NCI-H146 treated with DMSO at 0.1 percent for 48 hours (cell line): ENCODE measurements around the gene AP1S1.
A peak's percentile ranks its signal among the peaks of the same experiment; 100 is the strongest.
"Not testable (repeated sequence)": the region's sequence is repeated elsewhere in the genome, so short reads cannot be mapped to it uniquely, and the experiment has no call there.

Experiments
- DNase-seq: peaks from one replicate; lab custom pipeline; 2025; ENCODE audit not compliant: unreplicated experiment; lab: John Stamatoyannopoulos, UW

The AP1S1 gene

DNA sequence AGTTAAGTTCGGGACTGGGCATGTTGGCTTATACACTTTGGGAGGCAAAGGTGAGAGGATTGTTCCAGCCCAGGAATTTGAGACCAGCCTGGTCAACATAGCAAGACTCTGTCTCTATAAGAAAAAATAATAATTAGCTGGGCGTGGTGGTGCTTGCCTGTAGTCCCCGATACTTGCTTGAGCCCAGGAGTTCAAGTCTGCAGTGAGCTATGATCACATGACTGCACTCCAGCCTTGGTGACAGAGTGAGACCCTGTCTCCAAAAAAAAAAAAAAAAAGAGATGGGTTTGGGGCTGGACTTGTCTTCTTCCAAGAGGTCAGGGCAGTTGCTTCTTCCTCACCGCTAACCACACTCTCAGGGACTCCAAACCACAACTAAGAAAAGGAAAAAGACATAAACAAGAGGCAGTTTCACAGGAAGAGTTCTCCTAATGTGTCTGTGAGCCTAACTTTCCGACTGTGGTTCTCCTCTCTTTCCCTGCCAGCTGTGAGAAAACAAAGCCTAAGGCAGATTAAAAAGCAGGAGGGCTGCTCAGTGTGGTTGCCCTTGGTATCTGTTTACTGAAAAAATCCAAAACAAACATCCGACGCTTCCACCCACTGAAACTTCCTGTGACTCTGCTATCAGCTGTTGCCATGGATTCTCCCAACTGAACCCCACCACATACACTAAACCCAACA is 29.8 kb upstream of the AP1S1 start:
- no peak for DNase-seq

DNA sequence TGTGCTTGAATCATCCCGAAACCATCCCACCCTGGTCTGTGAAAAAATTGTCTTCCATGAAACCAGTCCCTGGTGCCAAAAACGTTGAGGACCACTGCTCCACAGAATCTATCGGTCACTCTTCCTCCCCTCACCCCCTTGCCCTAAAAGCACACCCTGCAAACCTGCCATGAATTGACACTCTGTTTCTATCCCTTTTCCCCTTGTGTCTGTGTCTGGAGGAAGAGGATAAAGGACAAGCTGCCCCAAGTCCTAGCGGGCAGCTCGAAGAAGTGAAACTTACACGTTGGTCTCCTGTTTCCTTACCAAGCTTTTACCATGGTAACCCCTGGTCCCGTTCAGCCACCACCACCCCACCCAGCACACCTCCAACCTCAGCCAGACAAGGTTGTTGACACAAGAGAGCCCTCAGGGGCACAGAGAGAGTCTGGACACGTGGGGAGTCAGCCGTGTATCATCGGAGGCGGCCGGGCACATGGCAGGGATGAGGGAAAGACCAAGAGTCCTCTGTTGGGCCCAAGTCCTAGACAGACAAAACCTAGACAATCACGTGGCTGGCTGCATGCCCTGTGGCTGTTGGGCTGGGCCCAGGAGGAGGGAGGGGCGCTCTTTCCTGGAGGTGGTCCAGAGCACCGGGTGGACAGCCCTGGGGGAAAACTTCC is 28.2 kb upstream of the AP1S1 start:
- no peak for DNase-seq

DNA sequence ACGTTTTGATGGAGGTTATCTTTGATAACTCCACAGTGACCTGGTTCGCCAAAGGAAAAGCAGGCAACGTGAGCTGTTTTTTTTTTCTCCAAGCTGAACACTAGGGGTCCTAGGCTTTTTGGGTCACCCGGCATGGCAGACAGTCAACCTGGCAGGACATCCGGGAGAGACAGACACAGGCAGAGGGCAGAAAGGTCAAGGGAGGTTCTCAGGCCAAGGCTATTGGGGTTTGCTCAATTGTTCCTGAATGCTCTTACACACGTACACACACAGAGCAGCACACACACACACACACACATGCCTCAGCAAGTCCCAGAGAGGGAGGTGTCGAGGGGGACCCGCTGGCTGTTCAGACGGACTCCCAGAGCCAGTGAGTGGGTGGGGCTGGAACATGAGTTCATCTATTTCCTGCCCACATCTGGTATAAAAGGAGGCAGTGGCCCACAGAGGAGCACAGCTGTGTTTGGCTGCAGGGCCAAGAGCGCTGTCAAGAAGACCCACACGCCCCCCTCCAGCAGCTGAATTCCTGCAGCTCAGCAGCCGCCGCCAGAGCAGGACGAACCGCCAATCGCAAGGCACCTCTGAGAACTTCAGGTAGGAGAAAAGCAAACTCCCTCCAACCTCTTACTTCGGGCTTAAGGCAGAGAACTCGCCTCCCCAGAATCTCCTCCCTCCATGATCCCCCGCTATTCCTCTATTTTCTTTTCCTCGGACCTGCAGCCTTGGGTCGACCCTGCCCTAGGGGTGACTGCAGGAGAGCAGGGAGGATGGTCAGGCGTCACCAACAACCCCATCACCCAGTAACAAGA is 27.4 kb upstream of the AP1S1 start, which contains the start of gene SERPINE1:
Gene SERPINE1 (plus strand): TSS at position 454 of the 809 bp plus-strand sequence. CDS start 1,290 bp downstream, outside the sequence.
- no peak for DNase-seq

DNA sequence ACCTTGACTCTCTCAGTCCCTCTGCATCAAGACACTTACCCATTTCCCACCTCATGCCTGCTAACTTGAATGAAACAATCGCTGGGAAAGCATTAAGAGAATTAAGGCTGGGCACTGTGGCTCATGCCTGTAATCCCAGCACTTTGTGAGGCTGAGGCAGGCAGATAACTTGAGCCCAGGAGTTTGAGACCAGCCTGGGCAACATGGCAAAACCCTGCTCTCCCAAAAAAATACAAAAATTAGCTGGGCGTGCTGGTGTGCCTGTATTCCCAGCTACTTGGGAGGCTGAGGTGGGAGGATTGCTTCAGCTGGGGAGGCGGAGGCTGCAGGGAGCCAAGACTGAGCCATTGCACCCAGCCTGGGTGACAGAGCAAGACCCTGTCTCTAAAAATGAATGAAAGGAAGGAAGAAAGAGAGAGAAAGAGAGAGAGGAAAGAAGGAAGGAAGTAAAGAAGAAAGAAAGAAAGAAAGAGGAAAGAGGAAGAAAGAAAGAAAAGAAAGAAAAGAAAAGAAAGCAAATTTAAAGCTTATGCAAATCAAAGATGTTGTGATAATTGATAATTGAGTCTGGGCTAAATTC is 26.7 kb upstream of the AP1S1 start:
- DNase-seq = no peak

DNA sequence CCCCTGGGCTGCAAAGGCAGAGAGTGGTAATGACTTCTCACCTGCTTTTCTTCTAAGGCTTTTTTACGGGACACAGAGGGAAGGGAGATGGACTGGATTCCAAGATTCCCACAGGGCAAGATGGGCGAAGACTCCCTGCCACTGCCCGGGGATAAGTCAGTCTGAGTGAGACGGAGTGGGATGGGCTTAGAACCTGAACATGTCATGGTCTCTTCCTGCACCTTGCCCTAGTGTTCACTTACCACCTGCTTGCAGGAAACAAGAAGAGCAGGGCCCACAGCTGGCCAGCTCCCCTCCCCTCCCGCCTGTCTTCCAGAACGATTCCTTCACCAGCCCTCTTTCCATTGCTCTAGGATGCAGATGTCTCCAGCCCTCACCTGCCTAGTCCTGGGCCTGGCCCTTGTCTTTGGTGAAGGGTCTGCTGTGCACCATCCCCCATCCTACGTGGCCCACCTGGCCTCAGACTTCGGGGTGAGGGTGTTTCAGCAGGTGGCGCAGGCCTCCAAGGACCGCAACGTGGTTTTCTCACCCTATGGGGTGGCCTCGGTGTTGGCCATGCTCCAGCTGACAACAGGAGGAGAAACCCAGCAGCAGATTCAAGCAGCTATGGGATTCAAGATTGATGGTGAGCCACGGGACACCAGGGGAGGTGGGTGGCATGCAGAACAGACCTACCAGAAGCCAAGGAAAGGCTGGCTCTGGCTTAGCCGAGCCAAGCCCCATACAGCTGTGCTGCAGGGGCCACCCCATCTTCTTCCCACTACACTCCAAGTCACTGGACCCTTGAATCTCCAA is 26.0 kb upstream of the AP1S1 start:
- DNase-seq = no peak

DNA sequence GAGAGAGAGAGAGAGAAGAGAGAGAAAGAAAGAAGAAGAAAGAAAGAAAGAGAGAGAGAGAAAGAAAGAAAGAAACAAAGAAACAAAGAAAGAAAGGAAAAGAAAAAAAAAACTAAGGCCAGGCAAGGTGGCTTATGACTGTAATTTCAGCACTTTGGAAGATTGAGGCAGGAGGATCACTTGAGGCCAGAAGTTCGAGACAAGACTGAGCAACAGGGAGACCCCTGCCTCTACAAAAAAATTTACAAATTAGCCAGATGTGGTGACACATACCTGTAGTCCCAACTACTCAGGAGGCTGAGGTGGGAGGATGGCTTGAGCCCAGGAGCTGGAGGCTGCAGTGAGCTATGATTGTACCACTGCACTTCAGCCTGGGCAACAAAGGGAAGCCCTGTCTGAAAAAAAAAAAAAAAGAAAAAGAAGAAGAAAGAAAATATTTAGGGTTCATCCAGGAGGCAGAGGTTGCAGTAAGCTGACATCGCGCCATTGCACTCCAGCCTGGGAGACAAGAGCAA is 24.6 kb upstream of the AP1S1 start:
- DNase-seq = no peak

DNA sequence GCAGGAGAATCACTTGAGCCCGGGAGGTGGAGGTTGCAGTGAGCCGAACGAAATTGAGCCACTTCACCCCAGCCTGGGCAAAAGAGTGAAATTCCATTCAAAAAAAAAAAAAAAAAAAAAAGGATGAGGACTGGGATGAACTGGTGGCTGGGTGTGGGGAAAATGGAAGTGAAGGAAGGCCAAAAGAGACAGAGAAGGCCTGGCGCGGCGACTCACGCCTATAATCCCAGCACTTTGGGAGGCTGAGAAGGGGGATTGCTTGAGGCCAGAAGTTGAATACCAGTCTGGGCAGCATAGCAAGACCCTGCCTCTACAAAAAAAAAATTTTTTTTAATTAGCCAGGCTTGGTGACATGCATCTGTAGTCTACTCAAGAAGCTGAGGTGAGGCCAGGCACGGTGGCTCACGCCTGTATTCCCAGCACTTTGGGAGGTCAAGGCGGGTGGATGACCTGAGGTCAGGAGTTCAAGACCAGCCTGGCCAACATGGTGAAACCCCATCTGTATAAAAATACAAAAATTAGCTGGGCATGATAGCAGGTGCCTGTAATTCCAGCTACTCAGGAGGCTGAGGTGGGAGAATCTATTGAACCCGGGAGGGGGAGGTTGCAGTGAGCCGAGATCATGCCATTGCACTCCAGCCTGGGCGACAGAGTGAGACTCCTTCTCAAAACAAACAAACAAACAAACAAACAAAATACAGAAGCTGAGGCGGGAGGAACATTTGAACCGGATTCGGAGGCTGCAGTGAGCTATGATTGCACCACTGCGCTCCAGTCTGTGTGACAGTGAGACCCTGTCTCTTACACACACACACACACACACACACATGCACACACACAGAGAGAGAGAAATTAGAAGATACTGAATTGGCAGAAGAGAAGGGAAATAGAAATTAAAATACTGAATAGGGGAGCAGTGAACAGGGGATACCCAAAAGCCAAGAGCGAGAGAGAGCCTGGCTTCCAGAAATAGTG is 21.4 kb upstream of the AP1S1 start:
- DNase-seq = not testable (repeated sequence)

DNA sequence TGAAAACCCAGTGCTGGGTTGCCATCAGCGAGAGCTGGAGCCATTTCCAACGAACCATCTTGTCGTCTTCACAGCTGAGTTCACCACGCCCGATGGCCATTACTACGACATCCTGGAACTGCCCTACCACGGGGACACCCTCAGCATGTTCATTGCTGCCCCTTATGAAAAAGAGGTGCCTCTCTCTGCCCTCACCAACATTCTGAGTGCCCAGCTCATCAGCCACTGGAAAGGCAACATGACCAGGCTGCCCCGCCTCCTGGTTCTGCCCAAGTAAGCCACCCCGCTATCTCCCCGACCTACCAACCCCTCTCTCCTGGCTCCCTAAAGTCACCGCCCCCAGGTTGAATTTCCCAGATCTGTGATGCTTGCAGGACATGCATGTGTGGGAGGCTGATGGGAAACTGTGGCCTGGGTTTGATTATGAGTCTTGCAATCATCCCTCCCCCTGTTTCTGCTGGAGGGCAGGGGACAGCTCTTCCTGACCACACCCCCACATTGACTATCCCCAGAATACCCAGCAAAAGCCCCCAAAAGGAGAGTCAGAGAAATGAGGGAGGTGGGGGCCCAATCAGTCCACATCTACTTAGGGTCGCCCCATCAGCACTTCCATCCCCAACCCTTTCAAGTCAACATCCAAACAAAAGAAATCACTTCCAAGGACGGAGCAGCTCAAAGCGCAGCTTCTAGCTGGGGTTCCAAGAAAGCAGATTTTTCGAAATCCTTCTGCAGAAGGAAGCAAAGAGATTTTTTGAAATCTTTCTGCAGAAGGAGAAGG is 20.5 kb upstream of the AP1S1 start:
- DNase-seq = no peak

DNA sequence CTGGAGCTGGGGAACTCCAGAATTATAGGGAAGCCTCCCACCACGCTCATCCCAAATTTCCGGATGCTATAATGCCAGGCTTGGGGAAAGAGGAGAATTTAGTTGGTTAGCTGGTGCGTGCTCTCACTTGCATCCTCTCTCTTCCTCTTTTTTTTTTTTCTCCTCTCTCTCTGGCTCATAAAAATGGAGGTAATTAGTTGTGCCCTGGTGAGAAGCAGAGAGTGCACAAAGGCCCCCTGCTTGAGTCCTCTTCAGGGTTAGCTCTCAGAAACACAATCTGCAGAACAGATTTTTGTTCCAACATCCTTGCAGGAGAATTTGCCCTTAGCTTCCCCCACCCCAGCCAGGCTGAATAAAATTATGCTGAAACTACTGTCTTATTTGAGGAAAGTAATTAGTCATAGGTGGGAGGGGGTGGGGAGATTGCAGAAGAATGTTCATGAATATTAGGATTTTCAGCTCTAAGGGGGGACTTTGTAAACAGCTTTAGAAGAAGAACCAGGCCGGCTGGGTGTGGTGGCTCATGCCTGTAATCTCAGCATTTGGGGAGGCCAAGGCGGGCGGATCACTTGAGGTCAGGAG is 19.8 kb upstream of the AP1S1 start:
- peak; percentile 48 for DNase-seq

DNA sequence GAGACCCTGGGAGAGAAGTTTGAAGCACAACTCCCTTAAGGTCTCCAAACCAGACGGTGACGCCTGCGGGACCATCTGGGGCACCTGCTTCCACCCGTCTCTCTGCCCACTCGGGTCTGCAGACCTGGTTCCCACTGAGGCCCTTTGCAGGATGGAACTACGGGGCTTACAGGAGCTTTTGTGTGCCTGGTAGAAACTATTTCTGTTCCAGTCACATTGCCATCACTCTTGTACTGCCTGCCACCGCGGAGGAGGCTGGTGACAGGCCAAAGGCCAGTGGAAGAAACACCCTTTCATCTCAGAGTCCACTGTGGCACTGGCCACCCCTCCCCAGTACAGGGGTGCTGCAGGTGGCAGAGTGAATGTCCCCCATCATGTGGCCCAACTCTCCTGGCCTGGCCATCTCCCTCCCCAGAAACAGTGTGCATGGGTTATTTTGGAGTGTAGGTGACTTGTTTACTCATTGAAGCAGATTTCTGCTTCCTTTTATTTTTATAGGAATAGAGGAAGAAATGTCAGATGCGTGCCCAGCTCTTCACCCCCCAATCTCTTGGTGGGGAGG is 16.5 kb upstream of the AP1S1 start:
- no peak for DNase-seq

DNA sequence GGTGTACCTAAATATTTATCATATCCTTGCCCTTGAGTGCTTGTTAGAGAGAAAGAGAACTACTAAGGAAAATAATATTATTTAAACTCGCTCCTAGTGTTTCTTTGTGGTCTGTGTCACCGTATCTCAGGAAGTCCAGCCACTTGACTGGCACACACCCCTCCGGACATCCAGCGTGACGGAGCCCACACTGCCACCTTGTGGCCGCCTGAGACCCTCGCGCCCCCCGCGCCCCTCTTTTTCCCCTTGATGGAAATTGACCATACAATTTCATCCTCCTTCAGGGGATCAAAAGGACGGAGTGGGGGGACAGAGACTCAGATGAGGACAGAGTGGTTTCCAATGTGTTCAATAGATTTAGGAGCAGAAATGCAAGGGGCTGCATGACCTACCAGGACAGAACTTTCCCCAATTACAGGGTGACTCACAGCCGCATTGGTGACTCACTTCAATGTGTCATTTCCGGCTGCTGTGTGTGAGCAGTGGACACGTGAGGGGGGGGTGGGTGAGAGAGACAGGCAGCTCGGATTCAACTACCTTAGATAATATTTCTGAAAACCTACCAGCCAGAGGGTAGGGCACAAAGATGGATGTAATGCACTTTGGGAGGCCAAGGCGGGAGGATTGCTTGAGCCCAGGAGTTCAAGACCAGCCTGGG is 15.9 kb upstream of the AP1S1 start:
- DNase-seq = peak; percentile 44

DNA sequence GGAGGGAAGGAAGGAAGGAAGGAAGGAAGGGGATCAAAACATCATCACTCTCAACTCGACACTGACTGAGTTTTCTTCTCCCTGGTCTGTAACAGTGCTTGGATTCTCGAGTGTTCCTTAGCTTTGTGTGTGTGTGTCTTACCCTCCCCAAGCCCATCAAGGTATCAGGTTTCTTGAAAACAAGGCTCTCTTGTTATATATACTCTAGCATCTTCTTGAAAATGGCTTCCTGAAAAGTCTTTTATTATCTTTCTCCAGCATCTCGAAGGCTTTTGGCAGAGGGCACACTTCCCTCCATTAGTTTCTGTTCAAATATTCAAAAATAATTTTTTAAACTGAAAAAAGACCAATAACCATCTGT is 14.0 kb upstream of the AP1S1 start:
- DNase-seq = no peak

DNA sequence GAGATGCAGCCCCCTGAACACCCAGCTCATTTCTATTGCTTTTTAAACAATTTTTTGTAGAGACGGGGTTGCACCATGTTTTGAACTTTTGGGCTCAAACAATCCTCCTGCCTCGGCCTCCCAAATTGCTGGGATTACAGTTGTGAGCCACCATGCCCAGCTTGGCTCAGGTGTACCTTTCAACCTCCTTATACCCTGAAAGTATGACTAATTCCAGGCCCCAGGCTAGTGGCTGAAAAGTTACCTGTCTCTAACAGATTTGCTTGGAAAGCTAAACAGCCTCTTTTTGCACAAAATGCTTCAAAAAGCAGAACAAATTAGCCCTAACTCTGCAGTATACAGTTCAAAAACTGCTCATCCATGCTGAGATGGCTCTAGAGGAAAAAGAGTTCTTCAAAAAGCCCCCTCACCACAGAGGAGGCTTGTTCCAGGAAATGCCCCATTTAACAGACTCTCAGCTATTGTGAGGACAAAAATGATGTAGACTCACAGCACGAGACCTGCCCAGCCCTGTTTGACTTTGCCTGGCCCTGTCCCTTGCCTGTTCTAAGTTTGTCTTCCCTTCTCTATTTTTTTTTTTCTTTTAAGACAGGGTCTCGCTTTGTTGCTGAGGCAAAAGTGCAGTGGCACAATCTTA is 13.4 kb upstream of the AP1S1 start:
- no peak for DNase-seq

DNA sequence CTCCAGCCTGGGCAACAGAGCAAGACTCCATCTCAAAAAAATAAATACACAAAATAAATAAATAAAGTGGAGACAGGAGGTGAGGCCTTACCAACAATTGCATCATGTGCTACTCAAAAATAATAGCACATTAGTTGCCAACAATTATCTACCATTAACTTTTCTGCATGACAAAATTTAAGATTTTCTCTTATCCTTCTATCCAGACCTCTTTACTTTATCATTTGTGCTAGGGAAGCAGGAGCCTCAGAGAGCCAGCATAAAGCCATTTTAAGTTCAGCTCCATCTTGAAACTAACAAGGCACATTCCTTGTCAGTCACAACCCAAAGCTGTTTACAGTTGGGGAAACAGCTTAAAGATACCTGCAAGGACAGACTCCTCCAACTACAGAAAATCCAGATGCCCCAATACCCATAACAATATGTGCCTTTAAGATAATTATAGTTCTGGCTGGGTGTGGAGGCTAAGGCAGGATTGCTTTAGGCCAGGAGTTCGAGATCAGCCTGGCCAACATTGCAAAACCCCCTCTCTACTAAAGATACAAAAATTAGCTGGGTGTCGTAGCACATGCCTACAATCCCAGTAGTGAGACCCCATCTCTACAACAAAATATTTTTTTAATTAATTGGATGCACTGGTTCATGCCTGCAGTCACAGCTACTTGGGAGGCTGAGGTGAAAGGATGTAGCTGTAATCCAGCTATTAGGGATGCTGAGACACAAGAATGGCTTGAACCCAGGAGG is 2.2 kb upstream of the AP1S1 start:
- DNase-seq = no peak

DNA sequence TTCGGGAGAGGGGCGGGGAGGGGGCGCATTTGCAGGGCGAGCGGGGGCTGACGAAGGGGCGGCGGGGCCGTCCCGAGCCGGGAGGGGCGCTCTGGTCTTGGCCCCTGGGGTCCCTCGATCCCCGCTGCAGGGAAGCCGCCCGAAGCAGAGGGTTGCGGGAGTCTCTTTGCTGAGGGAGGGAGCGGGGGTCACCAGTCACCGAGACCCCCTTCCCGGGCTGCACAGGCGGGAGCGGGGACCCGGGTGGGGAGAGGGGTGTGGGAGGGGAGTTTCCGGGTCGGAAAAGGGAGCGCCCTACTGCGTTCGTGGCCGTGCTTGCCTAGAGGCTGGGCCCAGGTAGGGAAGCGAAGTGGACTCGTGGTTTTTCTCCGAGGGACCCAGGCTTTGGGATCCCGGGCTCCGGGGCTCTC is 422 bp downstream of the AP1S1 start:
- DNase-seq = no peak

DNA sequence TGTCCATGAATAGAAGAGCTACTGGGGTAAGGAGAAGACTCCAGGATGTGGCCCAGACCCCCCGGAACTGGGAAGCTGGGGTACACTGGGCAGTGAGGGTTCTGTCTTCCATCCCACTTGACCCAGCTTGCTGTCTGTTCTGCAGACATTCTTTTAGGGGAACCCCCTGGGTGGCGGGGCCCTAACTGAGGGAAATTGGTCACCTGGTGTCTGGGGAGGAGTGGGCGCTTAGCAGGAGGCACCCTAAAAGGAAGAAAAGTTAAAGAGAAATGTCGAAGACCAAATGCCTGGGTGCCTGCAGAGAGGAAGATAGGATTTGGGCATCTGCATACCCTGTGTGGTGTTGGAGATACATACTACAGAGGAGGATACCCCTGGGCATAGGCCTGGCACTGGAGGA is 1.0 kb downstream of the AP1S1 start:
- DNase-seq = no peak
